CD4-positive, alpha-beta T cell treated with Interleukin-17A for 4 hours (primary cell): Measurements from ENCODE around the gene ARR3.
"Not testable (repeated sequence)": the region's sequence is repeated elsewhere in the genome, so short reads cannot be mapped to it uniquely, and the experiment has no call there.

Experiments used
- DNase-seq: peaks from one replicate; pipeline ENCODE4 v3.0.0-alpha.2; 2020; ENCODE audit warnings: mixed read lengths

ARR3 gene

GRCh38 chrX:70268034-70268433 is at the start of gene ARR3:
Gene ARR3, plus strand, starts transcription at chrX:70268334. Its CDS starts 1,052 bp downstream, at chrX:70269386.
- no peak for DNase-seq

- no peak for DNase-seq
Observed at GRCh38 chrX:70219938-70220764, 48.0 kb upstream of the ARR3 start.

- no peak for DNase-seq
Observed at GRCh38 chrX:70226048-70226447, 42.1 kb upstream of the ARR3 start.

- no peak for DNase-seq
Observed at GRCh38 chrX:70226687-70227086, 41.4 kb upstream of the ARR3 start.

- no peak for DNase-seq
Observed at GRCh38 chrX:70231666-70232065, 36.5 kb upstream of the ARR3 start.

GRCh38 chrX:70234355-70234754 is 33.8 kb upstream of the ARR3 start, which contains the start of gene AWAT1:
Gene AWAT1, plus strand, starts transcription at chrX:70234655. Its CDS starts 41 bp downstream, at chrX:70234696.
- no peak for DNase-seq

GRCh38 chrX:70240751-70241150 is 27.4 kb upstream of the ARR3 start:
- no peak for DNase-seq

- no peak for DNase-seq
Observed at GRCh38 chrX:70241501-70241900, 26.6 kb upstream of the ARR3 start.

- DNase-seq, result not testable (repeated sequence)
Observed at GRCh38 chrX:70243601-70244000, 24.5 kb upstream of the ARR3 start.

- DNase-seq, result no peak
Observed at GRCh38 chrX:70244881-70245280, 23.3 kb upstream of the ARR3 start.

GRCh38 chrX:70247252-70247651 is 20.9 kb upstream of the ARR3 start:
- DNase-seq, result no peak

- no peak for DNase-seq
Observed at GRCh38 chrX:70252491-70252890, 15.6 kb upstream of the ARR3 start.

- no peak for DNase-seq
Observed at GRCh38 chrX:70253377-70254062, 14.6 kb upstream of the ARR3 start.

- DNase-seq, result no peak
Observed at GRCh38 chrX:70254063-70254400, 14.1 kb upstream of the ARR3 start.

- no peak for DNase-seq
Observed at GRCh38 chrX:70254909-70255308, 13.2 kb upstream of the ARR3 start.

- DNase-seq, result no peak
Observed at GRCh38 chrX:70255452-70255851, 12.7 kb upstream of the ARR3 start.

- DNase-seq, result no peak
Observed at GRCh38 chrX:70257423-70258288, 10.5 kb upstream of the ARR3 start.

- DNase-seq, result no peak
Observed at GRCh38 chrX:70260104-70260503, 8.0 kb upstream of the ARR3 start, which contains the start of gene P2RY4. Gene P2RY4, minus strand, starts transcription at chrX:70260204. Its CDS starts 580 bp downstream, at chrX:70259624.

GRCh38 chrX:70262952-70263567 is 5.1 kb upstream of the ARR3 start:
- peak; percentile 33 for DNase-seq

GRCh38 chrX:70264784-70265183 is 3.4 kb upstream of the ARR3 start:
- no peak for DNase-seq

GRCh38 chrX:70274029-70274428 is 5.9 kb downstream of the ARR3 start:
- not testable (repeated sequence) for DNase-seq

- DNase-seq, result no peak
Observed at GRCh38 chrX:70279081-70279480, 10.9 kb downstream of the ARR3 start.

GRCh38 chrX:70280573-70280972 is 12.4 kb downstream of the ARR3 start:
- DNase-seq, result no peak
